Measurements from ENCODE around the gene SYNGAP1. TPM values are rescaled to one million over a fixed set of nuclear protein-coding genes. Genes with fewer than 3 reads are reported as not detected.
"Not testable (repeated sequence)": the region's sequence is repeated elsewhere in the genome, so short reads cannot be mapped to it uniquely, and the experiment has no call there.

SYNGAP1 gene
- total RNA-seq = 1.5 and 2.2 TPM in 2 replicates

DNA sequence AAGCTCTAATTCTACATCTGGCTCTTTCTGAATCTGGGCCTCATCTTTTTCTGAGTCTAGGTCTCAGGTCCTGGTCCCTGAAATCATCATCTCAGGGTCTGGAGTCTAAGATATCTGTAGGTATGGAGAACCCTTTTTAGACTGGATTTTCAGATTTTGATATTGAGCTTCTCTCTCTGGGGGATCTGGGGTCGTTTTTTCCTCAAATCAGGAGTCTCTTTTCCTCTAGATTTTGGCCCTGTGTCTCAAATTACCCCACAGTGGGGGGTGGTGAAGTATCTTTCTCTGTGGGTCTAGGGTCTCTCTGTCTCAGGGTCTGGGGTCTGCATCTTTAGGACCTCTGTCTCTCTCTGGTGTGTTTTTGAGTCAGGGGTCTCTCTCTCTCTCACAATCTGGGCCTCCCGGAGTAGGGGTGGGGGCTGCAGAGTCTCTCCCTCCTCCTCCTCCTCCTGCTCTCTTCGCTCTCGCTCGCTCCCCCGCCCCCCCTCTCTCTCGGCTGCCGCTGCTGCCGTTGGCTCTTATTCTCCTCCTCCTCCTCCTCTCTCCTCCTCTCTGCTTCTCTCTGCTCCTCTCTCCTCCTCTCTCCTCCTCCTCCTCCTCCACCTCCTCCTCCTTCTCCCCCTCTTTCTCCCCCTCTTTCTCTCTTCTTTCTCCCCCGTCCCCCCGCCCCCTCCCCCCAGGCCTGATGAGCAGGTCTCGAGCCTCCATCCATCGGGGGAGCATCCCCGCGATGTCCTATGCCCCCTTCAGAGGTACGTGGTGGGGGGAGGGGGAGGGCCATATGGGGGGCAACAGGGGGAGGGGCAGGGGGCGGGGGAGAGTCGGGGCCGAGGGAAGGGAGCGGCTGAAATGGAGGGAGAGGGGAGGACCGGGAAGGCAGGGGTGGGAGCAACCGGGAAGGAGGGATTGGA lies at the start of gene SYNGAP1:
SYNGAP1 (plus strand) TSS at position 486 of the 911 bp plus-strand sequence; CDS start at position 686, 200 bp downstream.
- DNase-seq (ENCODE audit: low read depth, low spot score) = no peak

DNA sequence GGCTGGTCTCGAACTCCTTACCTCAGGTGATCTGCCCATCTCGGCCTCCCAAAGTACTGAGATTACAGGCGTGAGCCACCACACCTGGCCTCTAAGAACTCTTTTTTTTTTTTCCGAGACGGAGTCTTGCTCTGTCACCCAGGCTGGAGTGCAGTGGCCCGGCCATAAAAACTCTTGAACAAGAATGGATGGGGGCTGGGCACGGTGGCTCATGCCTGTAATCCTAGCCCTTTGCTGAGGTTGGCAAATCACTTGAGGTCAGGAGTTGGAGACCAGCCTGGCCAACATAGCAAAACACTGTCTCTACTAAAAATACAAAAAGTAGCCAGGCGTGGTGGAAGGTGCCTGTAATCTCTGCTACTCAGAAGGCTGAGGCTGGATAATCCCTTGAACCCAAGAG lies 48.0 kb upstream of the SYNGAP1 start:
- DNase-seq (ENCODE audit: low read depth, low spot score) = not testable (repeated sequence)

DNA sequence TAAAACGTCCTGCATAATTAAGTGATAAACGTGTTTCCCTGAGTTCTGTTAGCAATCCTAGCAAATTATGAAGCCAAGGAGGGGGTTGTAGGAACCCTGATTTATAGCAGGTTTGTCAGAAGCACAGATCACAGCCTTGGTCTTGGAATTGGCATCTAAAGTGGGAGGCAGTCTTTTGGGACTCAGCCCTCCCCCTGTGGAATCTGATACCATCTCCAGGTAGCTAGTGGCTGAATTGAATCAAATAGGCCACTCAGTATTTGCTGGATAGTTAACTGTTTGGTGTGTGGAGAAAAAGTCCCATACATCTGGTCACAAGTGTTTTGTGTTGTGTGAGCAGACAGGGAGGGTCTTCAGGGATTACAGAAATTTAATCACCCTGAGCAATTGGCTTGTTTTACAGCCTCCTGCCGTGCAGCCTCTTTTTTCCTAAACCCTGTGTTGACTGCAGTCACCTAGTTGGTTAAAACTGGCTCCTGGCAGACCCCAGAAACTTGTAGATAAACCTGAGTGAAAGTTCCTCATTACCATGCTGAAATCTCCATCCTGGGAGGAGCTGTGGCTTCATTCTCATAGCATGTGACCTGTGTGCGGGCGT lies 47.2 kb upstream of the SYNGAP1 start:
- no peak for DNase-seq (ENCODE audit: low read depth, low spot score)

DNA sequence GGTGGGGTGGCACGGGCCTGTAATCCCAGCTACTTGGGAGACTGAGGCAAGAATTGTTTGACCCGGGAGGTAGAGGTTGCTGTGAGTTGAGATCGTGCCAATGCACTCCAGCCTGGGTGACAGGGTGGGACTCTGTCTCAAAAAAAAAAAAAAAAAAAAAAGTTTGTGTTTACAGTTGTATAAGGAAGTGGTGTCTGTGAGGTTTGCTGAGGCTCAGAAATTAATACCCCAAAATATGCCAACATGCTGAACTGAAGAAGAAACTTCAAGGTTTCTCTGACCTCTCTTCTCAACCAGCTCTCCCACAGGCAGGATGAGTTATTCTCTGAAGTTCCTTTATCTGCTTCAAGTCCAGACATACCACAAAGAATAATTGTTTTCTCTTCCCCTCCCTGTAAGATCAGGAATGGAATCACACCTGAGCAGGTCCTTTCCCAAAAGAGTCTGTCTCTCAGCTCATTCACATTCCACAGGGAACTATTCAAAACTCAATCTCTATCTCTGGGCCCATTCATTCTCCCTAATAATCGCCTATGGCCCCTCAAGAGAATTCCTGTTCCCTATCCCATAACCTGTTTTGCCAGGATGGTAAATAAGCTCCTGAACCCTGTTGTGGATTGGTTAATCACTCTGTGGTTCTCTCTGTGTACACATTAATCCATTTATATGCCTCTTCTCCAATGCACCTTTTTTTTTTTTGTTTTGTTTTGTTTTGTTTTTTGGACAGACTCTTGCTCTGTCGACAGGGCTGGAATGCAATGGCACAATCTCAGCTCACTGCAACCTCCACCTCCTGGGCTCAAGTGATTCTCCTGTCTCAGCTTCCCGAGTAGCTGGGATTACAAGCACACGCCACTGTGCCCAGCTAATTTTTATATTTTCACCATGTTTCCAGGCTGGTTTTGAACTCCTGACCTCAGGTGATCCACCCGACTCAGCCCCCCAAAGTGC lies 45.6 kb upstream of the SYNGAP1 start:
- no peak for DNase-seq (ENCODE audit: low read depth, low spot score)

DNA sequence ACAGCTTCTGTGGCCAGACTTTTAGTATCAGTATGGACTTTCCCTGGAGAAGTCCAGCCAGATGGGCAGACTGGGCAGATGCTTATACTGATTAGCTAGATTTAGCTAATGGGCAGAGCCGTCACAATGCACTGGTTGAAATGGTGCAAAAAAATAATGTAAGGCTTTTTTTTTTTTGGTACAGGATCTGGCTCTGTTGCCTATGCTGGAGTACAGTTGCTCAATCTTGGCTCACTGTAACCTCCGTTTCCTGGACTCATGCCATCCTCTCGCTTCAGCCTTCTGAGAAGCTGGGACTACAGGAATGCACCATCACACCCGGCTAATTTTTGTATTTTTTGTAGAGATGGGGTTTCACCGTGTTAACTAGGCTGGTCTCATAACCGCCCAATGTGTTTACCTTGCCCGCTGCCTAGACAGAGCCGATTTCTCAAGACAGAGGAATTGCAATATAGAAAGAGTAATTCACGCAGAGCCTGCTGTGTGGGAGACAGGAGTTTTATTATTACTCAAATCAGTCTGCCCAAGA lies 44.7 kb upstream of the SYNGAP1 start:
- DNase-seq (ENCODE audit: low read depth, low spot score) = peak; percentile 17

DNA sequence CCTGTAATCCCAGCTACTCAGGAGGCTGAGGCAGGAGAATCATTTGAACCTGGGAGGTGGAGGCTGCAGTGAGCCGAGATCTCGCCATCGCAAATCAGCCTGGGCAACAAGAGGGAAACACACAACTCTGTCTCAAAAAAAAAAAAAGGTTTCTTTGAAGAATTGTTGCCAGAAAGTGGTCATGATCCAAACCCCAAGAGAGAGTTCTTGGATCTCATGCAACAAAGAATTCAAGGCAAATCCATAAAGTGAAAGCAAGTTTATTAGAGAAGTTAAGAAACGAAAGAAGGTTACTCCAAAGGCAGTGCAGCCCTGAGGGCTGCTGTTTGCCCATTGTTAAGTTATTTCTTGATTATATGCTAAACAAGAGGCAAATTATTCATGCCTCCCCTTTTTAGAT lies 42.7 kb upstream of the SYNGAP1 start:
- DNase-seq (ENCODE audit: low read depth, low spot score) = no peak

DNA sequence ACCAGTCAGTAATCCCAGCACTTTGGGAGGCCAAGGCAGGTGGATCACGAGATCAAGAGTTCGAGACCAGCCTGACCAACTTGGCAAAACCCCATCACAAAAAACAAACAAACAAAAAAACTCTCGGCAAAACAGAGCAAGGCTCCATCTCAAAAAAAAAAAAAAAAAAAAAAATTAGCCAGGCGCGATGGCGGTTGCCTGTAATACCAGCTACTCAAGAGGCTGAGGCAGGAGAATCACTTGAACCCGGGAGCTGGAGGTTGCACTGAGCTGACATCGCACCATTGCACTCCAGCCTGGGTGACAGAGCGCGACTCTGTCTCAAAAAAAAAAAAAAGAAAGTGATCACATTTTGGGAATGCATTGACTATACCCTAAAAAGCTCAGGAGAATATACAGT lies 40.7 kb upstream of the SYNGAP1 start:
- not testable (repeated sequence) for DNase-seq (ENCODE audit: low read depth, low spot score)

DNA sequence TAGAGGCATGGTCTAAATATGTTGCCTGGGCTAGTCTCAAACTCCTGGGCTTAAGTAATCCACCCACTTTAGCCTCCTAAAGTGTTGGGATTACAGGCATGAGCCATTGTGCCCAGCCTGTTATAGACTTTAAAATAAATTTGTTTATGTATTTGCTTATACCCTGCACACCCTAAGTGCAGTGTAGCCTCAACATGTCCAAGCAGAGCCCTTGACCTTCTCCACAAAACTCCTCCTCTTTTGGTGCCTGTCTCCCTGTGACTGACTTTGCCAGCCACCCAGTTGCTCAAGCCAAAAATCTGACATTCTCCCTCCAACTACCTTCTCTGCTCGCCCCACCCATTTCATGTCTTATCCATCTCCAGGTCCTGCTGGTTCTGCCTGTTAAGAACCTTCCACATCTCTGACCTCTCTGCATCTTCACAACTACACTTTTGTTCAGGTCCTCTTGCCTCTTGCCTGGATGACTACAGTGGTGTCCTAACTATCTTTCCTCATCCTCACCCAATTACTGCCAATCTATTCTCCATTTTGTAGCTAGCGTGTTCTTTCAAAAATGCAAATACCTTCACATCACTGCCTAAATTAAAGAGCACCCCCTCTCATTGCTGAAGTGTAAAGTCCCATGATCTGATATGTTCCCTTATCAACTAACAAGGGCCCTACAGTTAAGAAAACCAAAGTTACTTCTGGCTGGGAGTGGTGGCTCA lies 39.4 kb upstream of the SYNGAP1 start:
- DNase-seq (ENCODE audit: low read depth, low spot score) = no peak

DNA sequence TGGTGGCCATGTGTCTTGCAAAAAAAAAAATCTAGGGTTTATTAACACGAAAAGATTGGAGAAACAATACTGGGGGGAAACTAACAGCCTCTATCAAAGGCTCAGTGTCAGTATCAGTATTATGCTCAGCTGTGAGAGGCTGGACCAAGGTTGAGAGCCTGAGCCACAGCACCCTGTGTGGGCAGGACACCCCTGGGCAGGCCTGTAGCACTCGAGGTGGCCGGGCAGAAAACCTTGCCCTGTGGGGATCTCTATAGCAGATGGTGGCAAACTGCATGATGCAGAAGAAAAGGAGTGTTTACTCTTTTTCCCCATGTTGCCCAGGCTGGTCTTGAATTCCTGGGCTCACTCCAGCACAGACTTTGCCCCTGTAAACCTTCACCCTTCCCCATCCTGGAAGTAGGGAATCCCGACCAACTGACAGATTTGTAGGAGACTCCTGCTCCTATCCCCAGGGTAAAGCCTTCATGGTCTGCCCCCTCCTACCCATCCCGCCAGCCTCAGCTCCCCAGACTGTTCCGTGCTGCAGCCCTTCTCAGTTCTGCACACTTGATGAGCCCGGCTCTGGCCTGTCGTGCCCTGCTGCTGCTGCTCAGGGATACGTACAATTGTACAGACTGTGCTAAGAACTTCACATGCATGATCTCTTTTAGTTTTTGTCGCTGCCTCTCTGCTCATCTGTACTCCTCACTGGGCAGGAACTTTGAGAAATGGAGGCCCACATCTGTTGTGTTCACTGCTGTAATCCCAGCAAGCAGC lies 36.3 kb upstream of the SYNGAP1 start:
- DNase-seq (ENCODE audit: low read depth, low spot score) = no peak

DNA sequence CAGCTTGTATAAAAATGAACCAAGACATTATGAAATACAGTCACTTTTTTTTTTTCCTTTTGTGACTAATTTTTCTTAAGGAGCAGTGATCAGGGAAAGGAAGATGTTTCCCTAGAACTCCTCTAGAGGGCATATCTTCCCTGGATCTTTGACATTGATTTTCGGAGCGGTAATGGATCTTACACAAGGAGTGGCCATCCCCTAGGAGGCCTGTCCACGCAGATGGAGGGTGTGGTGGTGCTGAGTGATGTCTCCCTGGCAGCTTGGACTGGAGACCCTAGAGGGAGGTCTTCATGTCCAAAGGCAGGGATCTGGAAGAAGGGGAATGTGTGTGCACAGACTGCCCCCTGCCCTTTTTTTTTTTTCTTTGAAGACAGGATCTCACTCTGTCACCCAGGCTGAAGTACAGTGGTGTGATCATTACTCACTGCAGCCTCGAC lies 35.3 kb upstream of the SYNGAP1 start:
- no peak for DNase-seq (ENCODE audit: low read depth, low spot score)

DNA sequence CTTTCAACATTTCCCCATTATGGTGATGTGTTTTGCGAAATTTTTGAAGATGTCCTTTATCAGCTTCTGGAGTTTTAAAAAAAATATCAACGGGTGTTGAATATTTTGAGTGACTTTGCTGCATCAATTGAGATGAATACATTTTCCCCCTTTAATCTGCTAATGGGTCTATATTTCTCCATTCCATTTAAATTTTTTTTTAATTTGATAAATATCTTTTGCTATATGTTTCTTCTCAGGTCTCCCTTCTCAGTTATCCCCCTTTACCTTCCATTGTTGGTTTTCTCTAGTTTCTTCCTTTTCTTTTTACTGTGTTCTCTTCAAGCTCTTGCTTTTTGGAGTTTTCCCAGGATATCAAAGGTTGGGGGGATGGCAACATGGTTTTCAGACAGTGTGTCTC lies 29.7 kb upstream of the SYNGAP1 start:
- DNase-seq (ENCODE audit: low read depth, low spot score) = no peak

DNA sequence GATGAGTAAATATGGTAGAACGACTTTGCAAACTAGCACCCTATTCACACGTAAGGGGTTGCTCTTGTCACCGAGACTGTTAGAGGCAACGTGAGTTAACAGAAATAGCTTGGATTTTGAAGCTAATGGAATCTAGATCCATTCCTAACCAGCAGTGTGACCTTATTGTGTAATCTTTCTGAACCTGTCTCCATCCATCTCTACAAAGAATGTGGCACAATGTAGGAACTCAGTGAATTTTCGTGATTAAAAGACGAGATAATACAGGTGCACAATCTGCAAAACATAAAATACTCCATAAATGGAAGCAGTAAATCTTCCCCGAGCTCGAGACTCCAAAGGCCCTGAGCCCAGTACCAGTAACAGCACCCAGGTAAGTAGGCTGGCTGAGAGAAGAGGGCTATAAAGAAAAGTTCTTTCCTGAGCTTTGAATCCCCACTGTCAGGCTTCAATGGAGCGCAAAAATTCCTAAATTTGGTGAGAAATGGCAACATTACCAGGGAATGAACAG lies 29.0 kb upstream of the SYNGAP1 start:
- no peak for DNase-seq (ENCODE audit: low read depth, low spot score)

DNA sequence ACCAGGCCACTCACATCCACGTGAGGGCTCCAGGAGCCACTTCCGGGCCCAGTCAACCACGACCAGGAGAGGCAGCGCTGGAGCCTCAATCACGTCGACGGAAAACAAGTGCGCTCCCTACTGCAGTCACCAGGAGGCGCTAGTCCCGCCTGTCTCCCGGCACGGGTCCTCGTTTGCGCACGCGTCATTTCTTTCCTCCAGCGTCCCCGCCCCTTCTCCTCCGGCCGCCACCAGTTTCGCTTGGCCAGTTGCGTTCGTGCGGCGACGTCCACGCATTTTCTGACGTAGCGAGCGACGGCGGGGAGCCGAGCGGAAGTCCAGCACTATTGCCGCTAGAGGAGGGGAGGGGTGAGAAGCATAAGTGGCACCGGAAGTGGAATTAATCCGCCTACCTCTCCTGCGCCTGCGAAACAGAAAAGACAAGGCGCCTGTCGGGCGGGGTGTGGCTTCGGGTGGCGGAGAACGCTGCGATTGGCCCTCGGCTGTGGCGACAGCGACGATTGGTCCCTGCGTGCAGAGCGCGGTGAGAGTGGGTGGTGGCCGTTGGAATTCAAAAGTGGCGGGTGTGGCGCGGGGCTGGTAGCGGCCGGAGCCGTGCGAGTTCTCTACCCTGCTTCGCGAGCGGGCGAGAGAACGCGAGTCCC lies 28.5 kb upstream of the SYNGAP1 start, which contains the start of gene KIFC1:
KIFC1 (plus strand) TSS at position 546 of the 644 bp plus-strand sequence. CDS start 163 bp downstream, outside the sequence.
- DNase-seq (ENCODE audit: low read depth, low spot score) = peak; percentile 99

DNA sequence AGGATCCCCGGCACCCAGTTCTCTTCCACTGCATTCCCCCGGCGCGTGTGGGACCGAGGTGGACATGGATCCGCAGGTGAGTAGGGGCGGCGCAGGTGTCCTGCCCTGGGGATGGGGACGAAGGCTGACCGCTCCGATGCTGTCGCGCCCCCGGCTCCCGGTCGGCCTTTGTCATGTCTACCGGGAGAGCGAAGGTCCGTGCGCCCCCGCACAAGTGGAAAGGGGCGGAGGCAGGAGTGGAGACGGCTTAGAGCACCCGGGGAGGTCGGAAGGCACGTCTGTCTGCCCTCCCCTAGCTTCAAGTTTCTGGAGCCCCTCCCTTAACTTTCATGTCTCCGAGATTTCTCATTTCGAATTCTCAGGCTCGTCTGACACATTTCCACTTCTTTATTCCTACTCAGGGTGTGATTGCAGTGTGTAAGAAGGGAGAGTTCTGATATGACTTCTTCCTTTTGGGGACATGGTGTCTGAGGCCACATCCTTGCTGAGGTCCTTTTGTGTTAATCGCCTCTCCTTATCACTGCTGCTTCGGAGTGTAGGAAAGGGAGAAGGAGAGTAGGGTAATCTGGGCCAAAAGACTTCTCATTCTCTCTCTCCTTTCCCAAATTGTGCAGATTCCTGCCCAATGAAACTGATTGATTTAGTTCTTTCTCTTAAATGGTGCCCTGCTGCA lies 27.8 kb upstream of the SYNGAP1 start:
- no peak for DNase-seq (ENCODE audit: low read depth, low spot score)

DNA sequence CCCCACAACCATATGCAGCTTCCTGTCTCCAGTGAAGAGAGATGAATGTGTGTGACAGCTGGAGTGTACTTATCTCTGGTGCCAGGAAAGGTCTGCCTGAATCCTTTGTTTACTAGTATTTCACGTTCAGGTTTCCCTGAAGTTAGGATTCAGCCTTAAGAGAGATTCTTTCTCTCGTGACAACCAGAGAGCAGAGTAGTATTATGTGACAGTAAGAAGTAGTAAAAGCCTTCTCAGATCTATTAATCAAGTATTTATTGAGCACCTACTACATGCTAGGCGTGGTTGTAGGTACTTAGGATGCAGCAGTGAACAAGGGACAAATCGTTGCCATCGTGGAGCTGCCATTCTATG lies 27.3 kb upstream of the SYNGAP1 start:
- no peak for DNase-seq (ENCODE audit: low read depth, low spot score)

DNA sequence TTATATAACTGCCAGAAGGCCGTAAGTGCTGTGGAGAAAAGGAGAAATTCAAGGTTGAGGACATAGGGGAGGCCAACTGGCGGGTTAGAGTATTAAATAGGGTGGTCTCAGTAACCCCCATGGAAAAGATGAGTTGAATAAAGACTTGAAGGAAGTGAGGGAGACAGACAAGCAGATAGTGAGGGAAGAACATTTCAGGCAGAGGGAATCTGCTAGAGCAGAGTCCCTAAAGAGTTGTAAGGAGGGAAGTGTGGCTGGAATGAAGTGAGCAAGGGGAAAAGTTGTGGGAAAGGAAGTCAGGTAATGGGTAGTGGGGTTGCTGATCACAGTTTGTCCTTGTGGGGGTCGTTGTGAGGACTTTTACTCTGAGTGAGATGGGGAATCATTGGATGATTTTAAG lies 26.9 kb upstream of the SYNGAP1 start:
- DNase-seq (ENCODE audit: low read depth, low spot score) = no peak

DNA sequence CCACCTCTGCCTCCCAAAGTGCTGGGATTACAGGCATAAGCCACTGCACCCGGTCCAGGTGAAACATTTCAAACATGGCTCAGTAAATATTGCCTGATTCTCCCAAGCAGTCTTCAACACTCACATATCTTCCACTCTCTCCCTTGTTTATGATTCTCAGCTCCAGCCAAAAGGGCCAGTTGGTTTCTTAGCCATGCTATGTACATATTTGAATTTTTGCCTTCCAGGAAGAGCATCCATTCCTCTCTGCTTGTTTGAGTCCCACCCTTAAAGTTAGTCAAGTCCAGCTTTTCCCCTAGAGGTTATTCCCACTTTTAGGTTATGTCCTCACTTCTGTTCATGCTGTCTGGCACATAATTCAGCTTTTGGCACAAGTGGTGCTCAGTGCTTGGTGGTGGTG lies 22.3 kb upstream of the SYNGAP1 start:
- DNase-seq (ENCODE audit: low read depth, low spot score) = no peak

DNA sequence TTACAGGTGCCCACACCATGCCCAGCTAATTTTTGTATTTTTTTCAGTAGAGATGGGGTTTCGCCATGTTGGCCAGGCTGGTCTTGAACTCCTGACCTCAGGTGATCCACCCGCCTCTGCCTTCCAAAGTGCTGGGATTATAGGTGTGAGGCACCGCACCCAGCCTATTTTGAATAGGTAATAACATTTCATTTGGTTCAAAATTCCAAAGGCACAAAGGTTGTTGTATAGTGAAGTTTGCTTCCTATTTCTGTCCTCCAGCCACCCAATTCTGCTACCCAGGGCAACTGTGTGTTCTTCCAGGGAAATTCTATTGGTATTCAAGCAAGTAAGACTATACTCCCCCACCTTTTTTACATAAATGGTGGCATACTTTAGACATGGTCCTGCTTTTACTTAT lies 21.3 kb upstream of the SYNGAP1 start:
- DNase-seq (ENCODE audit: low read depth, low spot score) = not testable (repeated sequence)

DNA sequence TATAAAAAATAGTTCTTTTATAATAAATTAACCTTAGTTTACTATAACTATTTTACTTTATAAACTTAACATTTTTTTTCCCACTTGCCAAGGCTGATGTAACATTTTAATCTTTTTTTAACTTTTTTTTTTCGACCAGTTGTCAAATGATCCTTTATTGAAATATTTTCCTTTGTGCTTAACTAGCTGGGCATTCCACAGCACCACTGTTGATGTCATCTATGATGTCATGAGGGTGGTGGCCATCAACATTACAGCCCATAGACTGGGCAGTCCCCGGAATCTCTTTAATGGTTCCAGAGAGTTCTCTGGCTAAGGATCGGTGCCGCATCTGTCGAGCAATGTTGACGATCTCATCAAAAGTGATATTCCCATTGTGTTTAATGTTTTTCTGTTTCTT lies 20.0 kb upstream of the SYNGAP1 start:
- not testable (repeated sequence) for DNase-seq (ENCODE audit: low read depth, low spot score)
